HG03066 (cell line): ENCODE data around the gene BICRAL.
"Not testable (repeated sequence)": the region's sequence is repeated elsewhere in the genome, so short reads cannot be mapped to it uniquely, and the experiment has no call there.

Experiments used
- ATAC-seq: cut with Tn5 transposase; IDR thresholded peaks from one replicate; pipeline ENCODE4 v1.9.1; 2021; ENCODE audit warnings: low read depth; ENCODE audit not compliant: unreplicated experiment

Gene BICRAL

DNA sequence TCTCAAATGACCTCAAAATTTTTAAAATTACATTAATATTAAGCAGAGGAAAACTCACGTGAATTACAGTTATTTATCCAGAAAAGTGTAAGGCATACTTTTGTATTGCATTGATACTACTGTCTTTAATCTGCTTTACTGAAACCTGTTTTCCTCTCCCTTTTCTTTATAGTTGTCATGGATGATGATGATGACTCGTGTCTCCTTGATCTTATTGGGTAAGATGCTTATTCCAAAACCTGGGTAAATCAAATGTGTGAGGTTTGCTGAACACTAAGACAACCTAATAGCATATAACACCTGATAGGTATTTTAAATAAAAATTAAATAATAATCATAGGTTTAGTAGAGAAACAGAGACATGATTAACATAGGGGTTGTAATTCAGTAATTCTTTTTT lies 40.0 kb downstream of the BICRAL start:
- ATAC-seq: no peak

GRCh38 chr6:42829561-42830092 lies 47.8 kb downstream of the BICRAL start:
- ATAC-seq: no peak

- ATAC-seq: no peak
These were observed 49.4 kb downstream of the BICRAL start for GRCh38 chr6:42831237-42831636.

- ATAC-seq: no peak
These were observed 52.2 kb downstream of the BICRAL start for GRCh38 chr6:42834056-42834455.

DNA sequence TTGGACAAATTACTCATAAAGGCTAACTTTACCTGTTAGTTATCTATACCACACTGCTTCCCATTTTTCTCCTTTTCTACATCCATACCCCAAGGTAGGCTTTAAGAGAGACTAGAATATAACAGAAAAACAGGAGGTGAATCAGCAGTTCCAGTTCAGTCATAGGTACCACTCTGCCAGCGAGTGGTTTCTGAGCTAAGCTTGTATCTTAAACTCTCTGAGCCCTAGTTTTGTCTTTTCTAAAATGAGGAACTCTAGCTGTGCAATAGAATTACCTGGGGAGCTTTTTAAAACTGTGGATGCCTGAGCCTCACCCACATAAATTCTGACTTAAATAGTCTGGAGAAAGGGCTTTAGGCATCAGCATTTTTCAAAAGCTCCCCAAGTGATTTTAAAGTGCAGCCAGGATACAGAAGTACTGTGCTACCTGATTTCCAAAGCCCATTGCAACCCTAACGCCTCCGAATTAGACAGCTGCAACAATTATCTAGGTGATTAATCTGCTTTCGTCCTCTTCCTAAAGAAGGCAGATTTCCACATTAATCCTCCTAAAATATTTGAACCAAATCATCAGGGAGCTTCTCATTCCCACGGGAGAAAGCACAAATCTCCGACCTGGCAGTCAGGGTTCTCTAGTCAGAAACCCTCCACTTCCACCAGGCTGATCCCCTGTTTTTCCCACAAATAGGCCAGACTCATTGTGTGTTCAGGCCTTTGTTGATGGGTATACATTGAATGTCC lies 60.2 kb downstream of the BICRAL start:
- no peak for ATAC-seq

GRCh38 chr6:42845327-42845694 lies 63.5 kb downstream of the BICRAL start:
- ATAC-seq: no peak

DNA sequence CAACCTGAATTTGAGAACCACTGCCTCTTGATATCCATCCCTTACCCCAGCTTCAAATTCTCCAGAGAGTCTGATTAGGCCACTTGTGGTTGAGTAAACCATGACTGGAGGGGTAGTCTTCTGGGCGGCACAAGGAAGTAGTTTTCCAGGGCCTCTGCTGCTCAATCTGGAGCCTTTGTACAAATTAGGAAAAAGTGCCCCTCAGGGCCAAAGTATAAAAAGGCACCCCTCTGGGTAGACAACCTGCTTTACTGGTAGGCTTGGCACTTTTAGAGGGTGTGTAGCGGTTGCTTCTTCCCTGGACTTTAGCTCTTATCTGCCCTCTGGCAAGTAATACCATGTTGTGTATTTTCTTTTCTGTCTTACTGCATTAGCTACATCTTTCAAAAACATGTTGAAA lies 64.7 kb downstream of the BICRAL start:
- no peak for ATAC-seq

GRCh38 chr6:42848700-42849099 lies 66.8 kb downstream of the BICRAL start:
- ATAC-seq: no peak

GRCh38 chr6:42851599-42851998 lies 69.7 kb downstream of the BICRAL start:
- no peak for ATAC-seq

- ATAC-seq: no peak
These were observed 78.2 kb downstream of the BICRAL start for GRCh38 chr6:42860036-42860435.

- ATAC-seq: no peak
These were observed 78.6 kb downstream of the BICRAL start for GRCh38 chr6:42860481-42860880.

- no peak for ATAC-seq
These were observed 82.8 kb downstream of the BICRAL start for GRCh38 chr6:42864602-42865001.

GRCh38 chr6:42870145-42870936 lies 88.5 kb downstream of the BICRAL start:
- no peak for ATAC-seq

GRCh38 chr6:42871711-42872110 lies 89.9 kb downstream of the BICRAL start:
- no peak for ATAC-seq

GRCh38 chr6:42873313-42873712 lies 91.5 kb downstream of the BICRAL start:
- no peak for ATAC-seq

DNA sequence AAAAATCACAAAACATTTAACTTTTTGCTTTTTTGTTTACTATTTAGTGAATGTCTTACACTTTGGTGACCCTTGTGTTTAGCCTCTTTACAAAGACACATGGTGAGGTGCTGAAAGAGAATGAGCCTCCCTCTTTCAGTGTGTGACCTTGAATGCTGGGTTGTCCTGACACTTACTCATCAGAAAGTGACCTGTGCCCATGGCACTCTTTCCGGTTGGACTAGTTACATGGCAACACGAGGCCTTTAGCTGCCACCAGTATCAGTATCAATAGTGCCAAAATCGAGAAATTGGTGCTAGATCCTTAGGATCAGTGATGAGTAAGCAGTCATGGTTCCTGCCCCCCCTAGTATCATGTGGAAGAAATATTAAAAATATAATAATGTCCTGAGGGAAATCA lies 95.8 kb downstream of the BICRAL start:
- ATAC-seq: no peak

- peak; percentile 87 for ATAC-seq
These were observed 97.8 kb downstream of the BICRAL start, which contains the start of gene RPL7L1 for GRCh38 chr6:42879372-42880239. RPL7L1 (plus strand) TSS chr6:42879616; CDS start chr6:42879911, 295 bp downstream.

DNA sequence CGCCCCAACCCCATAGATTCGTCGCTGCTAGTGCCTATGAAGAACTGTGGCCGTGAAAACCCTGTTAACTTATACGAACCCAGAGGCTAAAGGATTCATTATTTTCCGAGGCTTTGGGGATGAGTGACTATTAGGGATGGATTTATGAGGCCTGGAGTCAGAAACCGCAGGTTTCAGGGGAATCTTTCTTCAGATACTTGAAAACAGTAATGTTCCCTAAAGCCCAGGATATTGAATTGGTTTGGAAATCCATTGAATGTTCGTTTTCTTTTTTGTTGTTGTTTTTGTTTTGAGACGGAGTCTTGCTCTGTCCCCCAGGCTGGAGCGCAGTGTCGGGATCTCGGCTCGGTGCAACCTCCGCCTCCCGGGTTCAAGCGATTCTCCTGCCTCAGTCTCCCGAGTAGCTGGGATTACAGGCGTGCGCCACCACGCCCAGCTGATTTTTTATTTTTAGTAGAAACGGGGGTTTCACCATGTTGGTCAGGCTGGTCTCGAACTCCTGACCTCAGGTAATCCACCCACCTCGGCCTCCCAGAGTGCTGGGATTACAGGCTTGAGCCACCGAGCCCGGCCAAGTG lies 98.5 kb downstream of the BICRAL start:
- not testable (repeated sequence) for ATAC-seq

GRCh38 chr6:42880871-42881270 lies 99.0 kb downstream of the BICRAL start:
- not testable (repeated sequence) for ATAC-seq

DNA sequence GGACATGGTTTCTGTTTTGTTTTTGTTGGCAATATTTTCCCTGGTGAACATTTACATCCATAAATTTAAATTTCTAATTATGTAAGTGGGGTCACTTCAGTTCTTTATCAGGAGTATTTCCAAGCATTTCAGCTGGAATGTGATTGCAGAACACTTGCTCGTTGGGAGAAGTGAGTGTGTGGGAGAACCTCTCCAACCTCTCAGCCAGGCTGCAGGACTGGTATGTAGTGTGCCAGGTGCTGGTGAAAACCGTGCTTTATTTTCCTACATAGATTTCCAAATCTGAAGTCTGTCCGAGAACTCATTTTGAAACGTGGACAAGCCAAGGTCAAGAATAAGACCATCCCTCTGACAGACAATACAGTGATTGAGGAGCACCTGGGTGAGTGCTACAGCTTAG lies 103.8 kb downstream of the BICRAL start:
- no peak for ATAC-seq
